ENCODE results near the gene VAMP2. TPM values are rescaled to one million over a fixed set of nuclear protein-coding genes. Genes with fewer than 3 reads are reported as not detected.
A peak's percentile ranks its signal among the peaks of the same experiment; 100 is the strongest.

Gene VAMP2
- total RNA-seq, 1 experiment from 2014 or later = 22.1 TPM

GRCh38 chr17:8160224-8160577 lies 2.5 kb downstream of the VAMP2 start:
- H3K9me3 Mint-ChIP-seq (ENCODE audit: low read depth, unreplicated experiment) = no peaks in the 10 kb centered on the region
- intact Hi-C loops (cut with micrococcal nuclease; ENCODE audit: unreplicated experiment) = no loop called here
- peak overlapping the region; percentile 23 for H3K4me3 Mint-ChIP-seq (ENCODE audit: low read depth, unreplicated experiment)
- no peak overlapping the region for H3K27ac Mint-ChIP-seq (ENCODE audit: unreplicated experiment)
- H3K36me3 Mint-ChIP-seq (ENCODE audit: insufficient read depth, unreplicated experiment) = peaks cover 40% of the 10 kb centered on the region
- H3K4me1 Mint-ChIP-seq (ENCODE audit: low read depth, unreplicated experiment) = no peaks in the 10 kb centered on the region
- BruUV-seq (replicated peaks) = no TSS peak
- H3K27me3 Mint-ChIP-seq (ENCODE audit: unreplicated experiment) = no peaks in the 10 kb centered on the region
- CTCF ChIA-PET = no interaction called here
- TF ChIP-seq, protein P1, sequence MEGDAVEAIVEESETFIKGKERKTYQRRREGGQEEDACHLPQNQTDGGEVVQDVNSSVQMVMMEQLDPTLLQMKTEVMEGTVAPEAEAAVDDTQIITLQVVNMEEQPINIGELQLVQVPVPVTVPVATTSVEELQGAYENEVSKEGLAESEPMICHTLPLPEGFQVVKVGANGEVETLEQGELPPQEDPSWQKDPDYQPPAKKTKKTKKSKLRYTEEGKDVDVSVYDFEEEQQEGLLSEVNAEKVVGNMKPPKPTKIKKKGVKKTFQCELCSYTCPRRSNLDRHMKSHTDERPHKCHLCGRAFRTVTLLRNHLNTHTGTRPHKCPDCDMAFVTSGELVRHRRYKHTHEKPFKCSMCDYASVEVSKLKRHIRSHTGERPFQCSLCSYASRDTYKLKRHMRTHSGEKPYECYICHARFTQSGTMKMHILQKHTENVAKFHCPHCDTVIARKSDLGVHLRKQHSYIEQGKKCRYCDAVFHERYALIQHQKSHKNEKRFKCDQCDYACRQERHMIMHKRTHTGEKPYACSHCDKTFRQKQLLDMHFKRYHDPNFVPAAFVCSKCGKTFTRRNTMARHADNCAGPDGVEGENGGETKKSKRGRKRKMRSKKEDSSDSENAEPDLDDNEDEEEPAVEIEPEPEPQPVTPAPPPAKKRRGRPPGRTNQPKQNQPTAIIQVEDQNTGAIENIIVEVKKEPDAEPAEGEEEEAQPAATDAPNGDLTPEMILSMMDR (IDR thresholded peaks at IDR 0.05; ENCODE audit: unreplicated experiment) = no peak
- no peak for DNase-seq

- Mint-ChIP-seq H3K27ac (ENCODE audit: unreplicated experiment) (no peak overlapping the region), H3K27me3 (ENCODE audit: unreplicated experiment) (no peaks in the 10 kb centered on the region), H3K4me3 (ENCODE audit: low read depth, unreplicated experiment) (peak overlapping the region; percentile 23), H3K4me1 (ENCODE audit: low read depth, unreplicated experiment) (no peaks in the 10 kb centered on the region), H3K36me3 (ENCODE audit: insufficient read depth, unreplicated experiment) (peaks cover 40% of the 10 kb centered on the region), H3K9me3 (ENCODE audit: low read depth, unreplicated experiment) (no peaks in the 10 kb centered on the region)
- BruUV-seq (replicated peaks) = no TSS peak
- CTCF ChIA-PET = no interaction called here
- TF ChIP-seq, protein P1 (IDR thresholded peaks at IDR 0.05; ENCODE audit: unreplicated experiment) = no peak
- DNase-seq = no peak
- intact Hi-C loops (cut with micrococcal nuclease; ENCODE audit: unreplicated experiment) = loop anchor here (5.0 kb wide), 1 partner anchor 37 kb away; the partner anchor contains the start of gene HES7
These were observed 3.1 kb downstream of the VAMP2 start for GRCh38 chr17:8159459-8160223.

- BruUV-seq (replicated peaks) = no TSS peak
- H3K4me3 Mint-ChIP-seq (ENCODE audit: low read depth, unreplicated experiment) = no peak overlapping the region
These were observed 3.7 kb downstream of the VAMP2 start for GRCh38 chr17:8159032-8159400.

GRCh38 chr17:8158267-8159031 lies 4.3 kb downstream of the VAMP2 start:
- H3K36me3 Mint-ChIP-seq (ENCODE audit: insufficient read depth, unreplicated experiment) = peaks cover 37% of the 10 kb centered on the region
- no TSS peak for BruUV-seq (replicated peaks)

More at GRCh38 chr17:8159032-8159400, 3.7 kb downstream of the VAMP2 start:
- H3K27me3 Mint-ChIP-seq (ENCODE audit: unreplicated experiment) = no peaks in the 10 kb centered on the region
- H3K36me3 Mint-ChIP-seq (ENCODE audit: insufficient read depth, unreplicated experiment) = peaks cover 40% of the 10 kb centered on the region
- H3K27ac Mint-ChIP-seq (ENCODE audit: unreplicated experiment) = no peak overlapping the region
- intact Hi-C loops (cut with micrococcal nuclease; ENCODE audit: unreplicated experiment) = loop anchor here (5.0 kb wide), 1 partner anchor 37 kb away; the partner anchor contains the start of gene HES7
- CTCF ChIA-PET = no interaction called here
- H3K4me1 Mint-ChIP-seq (ENCODE audit: low read depth, unreplicated experiment) = no peaks in the 10 kb centered on the region
- no peaks in the 10 kb centered on the region for H3K9me3 Mint-ChIP-seq (ENCODE audit: low read depth, unreplicated experiment)
- TF ChIP-seq, protein P1 (IDR thresholded peaks at IDR 0.05; ENCODE audit: unreplicated experiment) = no peak
- DNase-seq = no peak

More at GRCh38 chr17:8158267-8159031, 4.3 kb downstream of the VAMP2 start:
- Mint-ChIP-seq H3K27me3 (ENCODE audit: unreplicated experiment) (no peaks in the 10 kb centered on the region), H3K4me3 (ENCODE audit: low read depth, unreplicated experiment) (no peak overlapping the region), H3K4me1 (ENCODE audit: low read depth, unreplicated experiment) (no peaks in the 10 kb centered on the region), H3K27ac (ENCODE audit: unreplicated experiment) (no peak overlapping the region), H3K9me3 (ENCODE audit: low read depth, unreplicated experiment) (no peaks in the 10 kb centered on the region)
- CTCF ChIA-PET = interaction anchor here (1.1 kb wide), 1 partner anchor 32 kb away, joined by 6 read pairs; the partner anchor contains the start of gene BORCS6
- intact Hi-C loops (cut with micrococcal nuclease; ENCODE audit: unreplicated experiment) = loop anchor here (1.0 to 5.0 kb wide), 2 partner anchors 20 to 36 kb away; partner anchors contain the start of gene HES7
- TF ChIP-seq, protein P1 (IDR thresholded peaks at IDR 0.05; ENCODE audit: unreplicated experiment) = peak; percentile 74
- DNase-seq = peak; percentile 90
